Activated B cell treated with CpG ODN at 0.5 μM for 24 hours (primary cell): ENCODE measurements around the gene RETREG2. TPM values are rescaled to one million over a fixed set of nuclear protein-coding genes. Genes with fewer than 3 reads are reported as not detected.

Experiments used
- ATAC-seq: fragments of 200-7000 bp; cut with Tn5 transposase; one replicate; pipeline ENCODE4 v1.10.0; 2021; ENCODE audit warnings: low read depth, mild to moderate bottlenecking, moderate library complexity
- CTCF ChIA-PET: fragments of 350-600 bp; sonication (Branson Sonifier 250); formaldehyde crosslinking; loops from one replicate; lab custom pipeline; 2021; ENCODE audit warnings: antibody characterized with exemption; lab: Charles Lee
- POLR2A ChIA-PET: fragments of 350-600 bp; sonication (Branson Sonifier 250); formaldehyde crosslinking; loops from one replicate; lab custom pipeline; 2021; ENCODE audit warnings: antibody characterized with exemption; lab: Charles Lee
- DNase-seq: peaks from one replicate; pipeline ENCODE4 v3.0.0; 2022
- H3K27ac Mint-ChIP-seq: one replicate; pipeline ENCODE4 v1.8.0; 2020; ENCODE audit warnings: mixed read lengths
- H3K27me3 Mint-ChIP-seq: one replicate; pipeline ENCODE4 v1.8.0; 2021; ENCODE audit warnings: mixed read lengths
- H3K36me3 Mint-ChIP-seq: one replicate; pipeline ENCODE4 v1.8.0; 2021; ENCODE audit warnings: low read depth, mixed read lengths
- H3K4me1 Mint-ChIP-seq: one replicate; pipeline ENCODE4 v1.8.0; 2021; ENCODE audit warnings: mixed read lengths
- H3K4me3 Mint-ChIP-seq: one replicate; pipeline ENCODE4 v1.8.0; 2020; ENCODE audit warnings: mild to moderate bottlenecking, mixed read lengths
- H3K9me3 Mint-ChIP-seq: one replicate; pipeline ENCODE4 v1.8.0; 2020; ENCODE audit warnings: mixed read lengths
- intact Hi-C: fragments of 100-400 bp; cut with micrococcal nuclease; formaldehyde crosslinking; loops from one replicate; pipeline ENCODE4 v1.15.1; 2024
- total RNA-seq: library from RNA; stranded (reverse); gene quantifications from 2 replicates; pipeline ENCODE4 v1.2.3, GENCODE V29; 2022
- TF ChIP-seq, protein P1 (sequence below): fragments of 200-600 bp; IDR thresholded peaks from one replicate; pipeline ENCODE4 v1.8.0; 2022; ENCODE audit warnings: antibody characterized with exemption, mild to moderate bottlenecking

Gene RETREG2
- total RNA-seq, 1 donor from 2014 or later: 78.6 TPM

DNA sequence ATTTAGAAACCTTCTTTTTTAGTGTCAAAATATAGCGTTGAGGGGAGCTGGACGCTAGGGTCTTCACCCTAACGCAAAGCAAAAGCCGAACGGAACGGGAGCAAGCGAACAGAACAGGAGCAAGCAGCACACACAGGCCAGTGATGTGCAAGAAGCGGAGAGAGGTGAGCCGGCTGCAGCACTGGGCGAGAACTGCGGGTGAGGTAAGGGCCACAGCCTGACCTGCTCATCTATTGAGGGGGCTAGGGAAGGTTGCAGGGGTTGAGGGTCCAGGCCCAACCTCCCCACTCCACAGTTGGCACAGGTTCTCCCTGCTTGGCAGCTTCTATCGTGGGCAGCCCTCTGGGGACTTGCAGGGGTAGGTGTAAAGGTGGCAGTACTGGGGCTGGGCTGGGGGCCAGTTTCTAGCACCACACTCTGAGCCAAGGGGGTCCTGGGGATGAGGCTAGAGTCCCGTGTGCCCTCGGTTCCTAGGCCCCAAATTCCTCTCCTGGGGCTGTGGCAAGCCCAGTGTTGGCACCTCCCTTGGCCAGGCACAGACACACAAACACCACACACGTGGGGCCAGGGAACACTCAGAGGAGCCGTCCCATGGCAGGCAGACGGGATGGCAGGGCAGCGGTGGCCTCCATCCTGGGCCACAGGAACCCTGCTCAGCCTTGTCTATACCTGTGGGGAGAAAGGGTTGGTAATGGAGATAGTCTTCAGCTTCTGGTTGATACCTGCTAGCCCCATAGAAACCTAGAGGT lies 41.9 kb downstream of the RETREG2 start:
- ATAC-seq (no peak), DNase-seq (no peak)
- peaks cover 49% of the 10 kb centered on the region for H3K36me3 Mint-ChIP-seq
- TF ChIP-seq, protein P1, sequence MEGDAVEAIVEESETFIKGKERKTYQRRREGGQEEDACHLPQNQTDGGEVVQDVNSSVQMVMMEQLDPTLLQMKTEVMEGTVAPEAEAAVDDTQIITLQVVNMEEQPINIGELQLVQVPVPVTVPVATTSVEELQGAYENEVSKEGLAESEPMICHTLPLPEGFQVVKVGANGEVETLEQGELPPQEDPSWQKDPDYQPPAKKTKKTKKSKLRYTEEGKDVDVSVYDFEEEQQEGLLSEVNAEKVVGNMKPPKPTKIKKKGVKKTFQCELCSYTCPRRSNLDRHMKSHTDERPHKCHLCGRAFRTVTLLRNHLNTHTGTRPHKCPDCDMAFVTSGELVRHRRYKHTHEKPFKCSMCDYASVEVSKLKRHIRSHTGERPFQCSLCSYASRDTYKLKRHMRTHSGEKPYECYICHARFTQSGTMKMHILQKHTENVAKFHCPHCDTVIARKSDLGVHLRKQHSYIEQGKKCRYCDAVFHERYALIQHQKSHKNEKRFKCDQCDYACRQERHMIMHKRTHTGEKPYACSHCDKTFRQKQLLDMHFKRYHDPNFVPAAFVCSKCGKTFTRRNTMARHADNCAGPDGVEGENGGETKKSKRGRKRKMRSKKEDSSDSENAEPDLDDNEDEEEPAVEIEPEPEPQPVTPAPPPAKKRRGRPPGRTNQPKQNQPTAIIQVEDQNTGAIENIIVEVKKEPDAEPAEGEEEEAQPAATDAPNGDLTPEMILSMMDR: no peak
- no peaks in the 10 kb centered on the region for H3K9me3 Mint-ChIP-seq
- H3K27me3 Mint-ChIP-seq: no peaks in the 10 kb centered on the region
- intact Hi-C loops: loop anchor here (1.0 to 2.0 kb wide), 6 partner anchors 14 to 75 kb away; partner anchors contain the start of genes DNAJB2, GLB1L, NHEJ1 and STK16
- POLR2A ChIA-PET: interaction anchor here (1.5 to 5.9 kb wide), 8 partner anchors 10 to 75 kb away, joined by 5 to 61 read pairs (median 30); partner anchors contain the start of genes ANKZF1, ATG9A, CNPPD1 and DNAJB2
- peaks cover 19% of the 10 kb centered on the region for H3K4me1 Mint-ChIP-seq
- no peak overlapping the region for H3K4me3 Mint-ChIP-seq
- CTCF ChIA-PET: interaction anchor here (1.2 to 4.3 kb wide), 2 partner anchors 57 to 75 kb away, joined by 3 to 25 read pairs; no protein-coding TSS in a partner anchor
- H3K27ac Mint-ChIP-seq: no peak overlapping the region

DNA sequence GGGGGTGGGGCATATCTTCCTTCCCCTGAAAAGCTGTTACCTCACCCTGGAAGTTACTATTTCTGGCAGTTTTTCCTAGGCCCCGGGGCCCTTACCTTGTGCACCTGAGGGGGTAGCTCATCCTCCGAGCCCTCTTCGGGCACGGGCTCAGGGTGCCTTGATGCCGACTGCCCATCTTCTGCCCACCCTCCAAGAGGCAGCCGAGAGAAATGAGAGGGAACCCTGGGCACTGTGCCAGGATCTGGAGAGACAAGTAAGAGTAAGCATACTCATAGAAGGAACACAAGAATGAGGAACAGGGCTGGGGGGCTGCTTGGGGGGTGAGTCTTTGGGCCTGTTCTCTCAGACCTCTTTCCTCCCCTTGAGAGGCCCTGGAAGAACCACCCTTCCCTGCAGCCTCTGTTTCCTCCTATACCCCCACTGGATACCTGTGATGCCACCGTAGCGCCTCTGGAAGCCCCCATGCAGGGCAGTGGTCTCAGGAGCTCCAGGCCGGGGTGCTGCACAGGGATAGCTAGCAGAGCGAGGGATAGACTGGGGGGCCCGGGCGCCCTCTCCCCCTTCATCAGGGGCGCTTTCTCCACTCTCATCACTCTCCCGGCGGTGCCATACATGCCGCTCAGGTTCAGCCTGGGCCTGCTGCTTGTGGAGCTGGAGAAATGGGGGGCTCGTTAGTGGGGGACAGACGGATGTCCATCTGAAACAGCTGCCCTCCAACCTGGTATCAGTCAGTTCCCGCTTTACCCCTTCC lies 42.8 kb downstream of the RETREG2 start:
- intact Hi-C loops: no loop called here
- Mint-ChIP-seq H3K27ac (no peak overlapping the region), H3K4me1 (peaks cover 19% of the 10 kb centered on the region), H3K36me3 (peaks cover 58% of the 10 kb centered on the region), H3K27me3 (no peaks in the 10 kb centered on the region), H3K4me3 (no peak overlapping the region), H3K9me3 (no peaks in the 10 kb centered on the region)
- ChIA-PET CTCF (interaction anchor here (4.3 kb wide), 1 partner anchor 74 kb away, joined by 25 read pairs; no protein-coding TSS in a partner anchor), POLR2A (interaction anchor here (1.0 to 5.9 kb wide), 4 partner anchors 9 to 75 kb away, joined by 3 to 52 read pairs (median 37); partner anchors contain the start of genes ANKZF1, ATG9A, CNPPD1 and ZFAND2B)
- DNase-seq (no peak), ATAC-seq (no peak)
- TF ChIP-seq, protein P1: no peak

DNA sequence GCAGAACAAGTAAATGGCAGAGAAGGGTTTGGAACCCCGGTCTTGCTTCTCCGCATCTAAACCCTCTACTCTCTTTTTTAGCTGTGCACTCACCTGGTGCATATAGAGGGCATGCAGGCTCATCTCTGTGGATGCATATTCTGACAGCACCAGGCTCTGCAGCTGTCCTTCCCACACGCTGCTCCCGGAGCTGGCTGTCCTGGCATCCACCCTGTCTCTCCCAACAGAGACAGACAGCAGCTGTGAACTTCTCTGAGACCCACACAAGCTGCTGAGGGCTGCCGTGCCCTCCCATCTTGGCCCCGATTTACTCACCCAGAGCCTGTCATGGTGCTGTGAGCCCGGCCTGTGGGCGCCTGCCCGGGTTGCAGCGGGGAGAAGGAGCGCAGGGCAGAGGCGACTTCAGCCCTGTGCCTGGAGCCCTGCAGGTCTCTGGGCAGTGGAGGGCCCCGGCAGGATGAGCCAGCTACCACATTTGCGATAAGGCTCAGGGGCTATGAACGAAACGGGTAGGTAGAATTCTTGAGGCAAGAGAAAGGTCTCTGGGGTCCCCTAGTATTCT lies 44.0 kb downstream of the RETREG2 start:
- POLR2A ChIA-PET: interaction anchor here (0.6 to 1.4 kb wide), 4 partner anchors 10 to 73 kb away, joined by 3 to 4 read pairs (median 3); partner anchors contain the start of genes GLB1L and STK16
- no peak overlapping the region for H3K27ac Mint-ChIP-seq
- no peak for DNase-seq
- TF ChIP-seq, protein P1: no peak
- no peak for ATAC-seq
- H3K27me3 Mint-ChIP-seq: no peaks in the 10 kb centered on the region
- no peaks in the 10 kb centered on the region for H3K9me3 Mint-ChIP-seq
- intact Hi-C loops: no loop called here
- peaks cover 62% of the 10 kb centered on the region for H3K36me3 Mint-ChIP-seq
- no peak overlapping the region for H3K4me3 Mint-ChIP-seq
- CTCF ChIA-PET: no interaction called here
- H3K4me1 Mint-ChIP-seq: peaks cover 21% of the 10 kb centered on the region

DNA sequence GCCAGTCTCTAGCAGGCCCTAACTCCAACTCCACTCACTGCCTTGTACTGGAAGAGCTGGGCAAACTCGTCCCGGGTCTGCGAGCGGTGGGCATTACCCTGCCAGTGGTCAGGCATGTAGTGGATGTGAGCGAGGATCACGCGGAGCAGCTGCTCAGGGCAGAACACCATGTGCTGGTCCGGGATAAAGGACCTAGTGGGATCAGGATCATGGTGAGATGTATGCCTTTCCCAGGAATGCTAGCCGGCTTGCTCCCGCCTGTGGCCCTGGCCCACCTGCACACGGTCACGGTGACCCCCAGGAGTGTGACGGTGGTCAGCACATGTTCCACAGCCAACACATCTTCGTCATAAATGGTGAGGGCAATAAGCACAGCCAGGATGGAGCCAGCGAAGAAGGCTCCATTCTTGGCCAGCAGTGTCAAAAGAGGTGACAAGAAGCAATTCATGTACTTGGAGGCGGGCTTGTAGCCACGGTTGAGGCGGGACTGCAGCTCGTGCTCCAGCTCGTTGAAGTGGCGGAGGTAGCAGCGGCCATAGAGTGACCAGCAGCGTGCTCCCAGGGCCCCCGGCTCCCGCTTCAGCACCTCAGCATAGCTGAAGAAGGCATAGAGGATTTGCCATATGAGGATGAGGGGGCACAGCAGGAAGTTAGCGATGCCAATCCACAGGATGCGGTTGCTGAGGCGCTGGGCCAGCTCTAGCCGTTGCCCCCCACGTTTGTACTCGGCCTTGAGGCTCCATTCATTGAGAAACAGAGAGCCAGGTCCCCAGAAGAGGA lies 45.9 kb downstream of the RETREG2 start:
- TF ChIP-seq, protein P1: no peak
- ChIA-PET POLR2A (interaction anchor here (0.7 to 1.1 kb wide), 2 partner anchors 25 to 26 kb away, joined by 3 read pairs; no protein-coding TSS in a partner anchor), CTCF (no interaction called here)
- Mint-ChIP-seq H3K27ac (no peak overlapping the region), H3K9me3 (no peaks in the 10 kb centered on the region), H3K36me3 (peaks cover 61% of the 10 kb centered on the region), H3K4me1 (peaks cover 27% of the 10 kb centered on the region), H3K4me3 (no peak overlapping the region), H3K27me3 (no peaks in the 10 kb centered on the region)
- intact Hi-C loops: no loop called here
- DNase-seq (no peak), ATAC-seq (no peak)
